Ascending aorta (tissue), 2 donors: Measurements from ENCODE around the gene PHTF2. TPM values are rescaled to one million over a fixed set of nuclear protein-coding genes. Genes with fewer than 3 reads are reported as not detected.
"Not testable (repeated sequence)": the region's sequence is repeated elsewhere in the genome, so short reads cannot be mapped to it uniquely, and the experiment has no call there.

ENCODE experiments used
- DNase-seq, 2 donors: peaks; one replicate each; pipeline ENCODE4 v3.0.0-alpha.2; 2019; ENCODE audit warnings: low spot score in 2 of 2
- H3K27ac ChIP-seq, 2 donors: fragments of 200-600 bp; sonication (generic); one replicate each; pipeline ENCODE4 v1.5.1; 2016 to 2017; ENCODE audit warnings: mild to moderate bottlenecking in 1 of 2
- H3K27me3 ChIP-seq: fragments of 200-600 bp; sonication (generic); one replicate; pipeline ENCODE4 v1.5.1; 2017
- H3K36me3 ChIP-seq, 2 donors: fragments of 200-600 bp; sonication (generic); one replicate each; pipeline ENCODE4 v1.5.1; 2016
- H3K4me1 ChIP-seq, 2 donors: fragments of 200-600 bp; sonication (generic); one replicate each; pipeline ENCODE4 v1.5.1; 2016 to 2017; ENCODE audit warnings: mild to moderate bottlenecking in 1 of 2
- H3K4me3 ChIP-seq, 2 donors: fragments of 200-600 bp; sonication (generic); one replicate each; pipeline ENCODE4 v1.5.1; 2016 to 2017; ENCODE audit warnings: mild to moderate bottlenecking in 1 of 2
- H3K9me3 ChIP-seq, 2 donors: fragments of 200-600 bp; sonication (generic); one replicate each; pipeline ENCODE4 v1.5.1; 2016
- intact Hi-C: fragments of 100-400 bp; cut with DNase I; formaldehyde crosslinking; loops from one replicate; pipeline ENCODE4 v1.15.1; 2023
- total RNA-seq: library from RNA; depleted of rRNA; stranded (reverse); fragments of >200 nt; gene quantifications from one replicate; pipeline ENCODE4 v1.1.0, GENCODE V29; 2016
- TF ChIP-seq, protein P1 (sequence below), 3 experiments: fragments of 200-600 bp in 2 of 3; fragments of 450-650 bp in 1 of 3; sonication (generic) in 2 of 3; IDR thresholded peaks; one replicate each; pipeline ENCODE4 v1.5.1; 2016 to 2019; ENCODE audit warnings: antibody characterized with exemption in 3 of 3, mild to moderate bottlenecking in 1 of 3, moderate library complexity in 1 of 3

The PHTF2 gene
- total RNA-seq, 1 donor from 2014 or later: 10.2 TPM

DNA sequence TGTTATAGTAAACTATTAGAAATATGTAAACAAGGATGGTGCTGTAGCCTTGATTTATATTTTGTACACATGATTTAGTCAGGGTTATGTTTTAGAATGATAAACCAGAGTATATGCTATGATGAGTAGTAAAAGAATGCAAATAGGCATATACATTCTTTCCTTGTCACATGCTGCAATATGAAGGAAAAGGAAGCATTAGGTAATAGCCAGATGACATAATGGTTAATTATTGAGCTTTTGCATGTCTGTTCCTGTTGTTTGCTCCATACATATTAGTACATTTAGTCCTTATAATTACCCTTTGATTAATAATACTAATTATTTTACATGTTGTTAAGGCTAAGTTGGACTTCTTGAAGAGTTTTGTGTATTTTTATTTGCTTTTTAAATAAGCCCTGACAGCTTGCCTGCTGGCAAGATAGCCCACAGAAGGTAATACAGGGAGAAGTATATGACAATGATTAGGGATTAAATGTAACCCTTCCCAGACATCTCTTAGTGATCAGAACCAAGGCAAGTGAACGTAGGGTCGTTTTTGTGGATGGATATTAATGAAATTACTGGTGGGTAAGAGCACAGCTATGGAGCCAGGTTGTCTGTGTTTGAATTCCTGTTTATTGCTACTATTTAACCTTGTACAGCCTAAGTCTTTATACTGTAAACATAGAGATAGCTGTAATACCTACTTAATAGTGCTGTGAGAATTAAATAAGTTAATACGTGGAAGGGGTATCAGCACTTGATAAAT is 68.4 kb downstream of the PHTF2 start:
- DNase-seq: no peak
- H3K36me3 ChIP-seq: no peaks in the 10 kb centered on the region
- no peak overlapping the region for H3K27ac ChIP-seq
- intact Hi-C loops: no loop called here
- H3K9me3 ChIP-seq: no peaks in the 10 kb centered on the region
- H3K27me3 ChIP-seq: no peaks in the 10 kb centered on the region
- no peak overlapping the region for H3K4me3 ChIP-seq
- H3K4me1 ChIP-seq: peaks cover 0 to 4% of the 10 kb centered on the region in 2 donors
- TF ChIP-seq, protein P1, sequence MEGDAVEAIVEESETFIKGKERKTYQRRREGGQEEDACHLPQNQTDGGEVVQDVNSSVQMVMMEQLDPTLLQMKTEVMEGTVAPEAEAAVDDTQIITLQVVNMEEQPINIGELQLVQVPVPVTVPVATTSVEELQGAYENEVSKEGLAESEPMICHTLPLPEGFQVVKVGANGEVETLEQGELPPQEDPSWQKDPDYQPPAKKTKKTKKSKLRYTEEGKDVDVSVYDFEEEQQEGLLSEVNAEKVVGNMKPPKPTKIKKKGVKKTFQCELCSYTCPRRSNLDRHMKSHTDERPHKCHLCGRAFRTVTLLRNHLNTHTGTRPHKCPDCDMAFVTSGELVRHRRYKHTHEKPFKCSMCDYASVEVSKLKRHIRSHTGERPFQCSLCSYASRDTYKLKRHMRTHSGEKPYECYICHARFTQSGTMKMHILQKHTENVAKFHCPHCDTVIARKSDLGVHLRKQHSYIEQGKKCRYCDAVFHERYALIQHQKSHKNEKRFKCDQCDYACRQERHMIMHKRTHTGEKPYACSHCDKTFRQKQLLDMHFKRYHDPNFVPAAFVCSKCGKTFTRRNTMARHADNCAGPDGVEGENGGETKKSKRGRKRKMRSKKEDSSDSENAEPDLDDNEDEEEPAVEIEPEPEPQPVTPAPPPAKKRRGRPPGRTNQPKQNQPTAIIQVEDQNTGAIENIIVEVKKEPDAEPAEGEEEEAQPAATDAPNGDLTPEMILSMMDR (IDR thresholded peaks at IDR 0.05): no peak

DNA sequence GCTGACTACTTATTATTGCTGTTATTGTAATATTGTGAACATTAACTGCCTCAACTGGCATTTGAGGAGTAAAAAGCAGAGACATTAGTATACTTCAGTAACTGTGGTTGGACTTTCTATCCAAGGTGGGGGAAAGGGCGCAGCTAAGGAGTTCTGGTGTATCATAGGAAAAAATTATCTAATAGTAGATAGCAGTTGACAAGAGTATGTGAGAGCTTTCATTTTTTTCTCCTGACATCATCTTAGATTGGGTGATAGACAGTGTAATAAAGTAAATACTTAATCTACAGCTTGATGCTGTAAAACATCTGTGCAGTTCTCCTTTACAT is 68.9 kb downstream of the PHTF2 start:
- Histone ChIP-seq H3K4me3 (no peak overlapping the region), H3K27me3 (no peaks in the 10 kb centered on the region), H3K36me3 (no peaks in the 10 kb centered on the region), H3K9me3 (no peaks in the 10 kb centered on the region), H3K27ac (no peak overlapping the region), H3K4me1 (peaks cover 0 to 4% of the 10 kb centered on the region in 2 donors)
- DNase-seq: no peak
- intact Hi-C loops: no loop called here
- TF ChIP-seq, protein P1 (IDR thresholded peaks at IDR 0.05): no peak

GRCh38 chr7:77872256-77872655 is 73.7 kb downstream of the PHTF2 start:
- H3K36me3 ChIP-seq, intact Hi-C loops, H3K4me1 ChIP-seq, H3K9me3 ChIP-seq, DNase-seq, H3K27ac ChIP-seq, H3K27me3 ChIP-seq, H3K4me3 ChIP-seq: not testable (repeated sequence)

DNA sequence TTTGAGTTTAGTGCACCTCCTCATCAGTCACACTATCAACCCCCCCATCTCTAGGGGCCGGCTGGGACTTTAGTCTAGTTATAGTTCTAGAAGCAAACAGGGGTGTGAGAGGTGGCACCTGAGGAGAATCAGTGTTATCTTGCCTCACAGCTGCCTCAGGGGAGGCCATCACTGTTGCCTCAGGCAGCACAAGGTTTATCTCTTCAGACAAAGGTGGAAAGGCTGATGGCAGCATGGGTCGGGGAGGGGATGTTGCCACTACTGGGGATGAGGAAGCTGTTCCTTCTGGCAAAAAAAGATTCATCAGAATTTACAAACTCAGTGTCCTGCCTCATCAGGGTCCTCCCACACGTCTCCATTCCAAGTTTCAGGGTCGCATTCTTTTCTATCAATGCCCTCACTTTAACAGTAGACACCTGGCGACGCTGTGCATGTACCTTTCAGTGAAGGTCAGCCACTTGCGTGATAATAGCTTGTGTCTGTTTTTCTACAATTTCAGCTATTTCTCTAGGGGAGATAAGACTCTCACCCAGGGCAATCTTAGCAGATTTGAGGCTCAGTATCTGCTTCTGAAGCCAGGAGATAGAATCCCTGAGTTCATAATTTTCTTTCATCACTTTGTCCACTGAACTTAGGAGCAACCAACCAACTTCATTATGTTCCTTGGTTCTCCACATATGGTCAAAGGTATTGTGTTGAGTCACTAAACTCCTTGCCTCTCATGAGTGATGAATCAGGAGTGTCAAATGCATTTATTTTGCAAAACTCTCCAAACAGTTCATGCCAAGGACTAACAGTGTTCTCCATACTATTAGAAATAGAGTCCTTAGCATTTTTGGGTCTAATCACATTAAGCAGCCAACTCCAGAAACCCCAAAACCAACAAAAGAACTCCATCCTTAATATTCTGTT is 75.1 kb downstream of the PHTF2 start:
- H3K27ac ChIP-seq, H3K27me3 ChIP-seq, H3K36me3 ChIP-seq, H3K4me1 ChIP-seq, DNase-seq, H3K4me3 ChIP-seq, intact Hi-C loops, H3K9me3 ChIP-seq: not testable (repeated sequence)

- no peak for DNase-seq
- Histone ChIP-seq H3K36me3 (no peaks in the 10 kb centered on the region), H3K9me3 (no peaks in the 10 kb centered on the region), H3K4me1 (no peaks in the 10 kb centered on the region), H3K27me3 (no peaks in the 10 kb centered on the region), H3K27ac (no peak overlapping the region), H3K4me3 (no peak overlapping the region)
- intact Hi-C loops: no loop called here
- TF ChIP-seq, protein P1 (IDR thresholded peaks at IDR 0.05): no peak
Measured at GRCh38 chr7:77877791-77878190, 79.2 kb downstream of the PHTF2 start.

GRCh38 chr7:77878500-77878899 is 79.9 kb downstream of the PHTF2 start:
- H3K27ac ChIP-seq: no peak overlapping the region
- TF ChIP-seq, protein P1 (IDR thresholded peaks at IDR 0.05): no peak
- no peaks in the 10 kb centered on the region for H3K36me3 ChIP-seq
- no peaks in the 10 kb centered on the region for H3K9me3 ChIP-seq
- no peaks in the 10 kb centered on the region for H3K27me3 ChIP-seq
- intact Hi-C loops: no loop called here
- no peak overlapping the region for H3K4me3 ChIP-seq
- H3K4me1 ChIP-seq: no peaks in the 10 kb centered on the region
- DNase-seq: no peak
